HepG2 (cell line): ENCODE measurements around the gene CDC6. TPM values are rescaled to one million over a fixed set of nuclear protein-coding genes. Genes with fewer than 3 reads are reported as not detected.

Experiments
- ATAC-seq: fragments of 200-7000 bp; cut with Tn5 transposase; 3 replicates; pipeline ENCODE4 v1.9.1; 2020; ENCODE audit warnings: mild to moderate bottlenecking, moderate library complexity
- BruUV-seq: library from RNA; stranded (reverse); fragments of 400-500 nt; replicated peaks from 2 replicates; lab custom pipeline; 2021; lab: Mats Ljungman, UMichigan
- CTCF ChIA-PET: fragments of 300-600 bp; formaldehyde crosslinking; extraction: SDS; loops from one replicate; lab custom pipeline; 2021; ENCODE audit warnings: low total read pairs, inconsistent platforms, low intra/inter-chr PET ratio; lab: Yijun Ruan, JAX
- POLR2A ChIA-PET: fragments of 350-600 bp; sonication (Branson Sonifier 250); formaldehyde crosslinking; loops from one replicate; lab custom pipeline; 2020; ENCODE audit warnings: antibody characterized with exemption, inconsistent platforms; lab: Yijun Ruan, JAX
- DNase-seq: peaks from one replicate; pipeline ENCODE4 v3.0.0-alpha.2; 2015; ENCODE audit warnings: low spot score
- FAIRE-seq: peaks from 3 replicates; lab custom pipeline; 2011; peaks lifted over from hg19 to GRCh38; lab: Jason Lieb, UNC
- H2AFZ ChIP-seq: one replicate; pipeline ENCODE4 v1.6.1; 2011; ENCODE audit warnings: low read length, inconsistent platforms
- H3K27ac ChIP-seq: fragments of 300-600 bp; 3 replicates; pipeline ENCODE4 v1.8.0; 2011; ENCODE audit warnings: mixed run types, mild to moderate bottlenecking, mixed read lengths, low read length, inconsistent platforms; ENCODE audit not compliant: insufficient read depth; ENCODE audit errors: extremely low read length
- H3K27me3 ChIP-seq, 2 experiments: fragments of 200-600 bp in 1 of 2; 2 replicates in 1 of 2; 3 replicates in 1 of 2; pipeline versions ENCODE4 v1.6.0 to v1.8.0; 2011; ENCODE audit warnings: low read length in 2 of 2, mild to moderate bottlenecking in 2 of 2, moderate library complexity in 2 of 2, inconsistent platforms in 1 of 2; ENCODE audit not compliant: insufficient read depth in 2 of 2, control insufficient read depth in 1 of 2
- H3K36me3 ChIP-seq, 2 experiments: fragments of 200-600 bp in 1 of 2; replicated peaks in 1 of 2; 2 replicates in 1 of 2; 3 replicates in 1 of 2; pipeline versions ENCODE4 v1.5.1 to v1.8.0; 2011; ENCODE audit warnings: low read length in 2 of 2, inconsistent platforms in 1 of 2; ENCODE audit not compliant: insufficient read depth in 2 of 2, control insufficient read depth in 1 of 2
- H3K4me1 ChIP-seq: 2 replicates; pipeline ENCODE4 v1.5.1; 2012; ENCODE audit warnings: low read length, inconsistent platforms; ENCODE audit not compliant: insufficient read depth
- H3K4me2 ChIP-seq: 2 replicates; pipeline ENCODE4 v1.6.0; 2011; ENCODE audit warnings: low read depth, low read length, inconsistent platforms
- H3K4me3 ChIP-seq, 3 experiments: fragments of 200-600 bp in 1 of 3; sonication (generic), shearing (Covaris generic) in 1 of 3; replicated peaks in 1 of 3; 2 replicates each; pipeline ENCODE4 v1.5.1; 2011 to 2016; ENCODE audit warnings: low read length in 3 of 3, inconsistent platforms in 2 of 3, low read depth in 2 of 3, mild to moderate bottlenecking in 2 of 3, control low read depth in 1 of 3, mixed read lengths in 1 of 3; ENCODE audit not compliant: insufficient read depth in 1 of 3
- H3K79me2 ChIP-seq: one replicate; pipeline ENCODE4 v1.6.1; 2011; ENCODE audit warnings: low read length, inconsistent platforms; ENCODE audit not compliant: insufficient read depth
- H3K9ac ChIP-seq: 2 replicates; pipeline ENCODE4 v1.6.0; 2011; ENCODE audit warnings: mild to moderate bottlenecking, low read depth, low read length, inconsistent platforms; ENCODE audit not compliant: insufficient read depth
- H3K9me3 ChIP-seq: 2 replicates; pipeline ENCODE4 v1.5.1; 2012; ENCODE audit warnings: mild to moderate bottlenecking, low read length
- H4K20me1 ChIP-seq: 2 replicates; pipeline ENCODE4 v1.6.0; 2011; ENCODE audit warnings: inconsistent platforms, mild to moderate bottlenecking, low read length, moderate library complexity; ENCODE audit not compliant: insufficient read depth
- ATAD3A ChIP-seq: sonication (generic); formaldehyde crosslinking; IDR thresholded peaks from 2 replicates; pipeline ENCODE4 v1.4.0; 2020; ENCODE audit warnings: missing genetic modification reagents
- CHD2 ChIP-seq: IDR thresholded peaks from 2 replicates; pipeline ENCODE4 v1.6.1; 2011; ENCODE audit warnings: low read depth, low read length, improper control_type of control experiment
- FOSL1 ChIP-seq: sonication (generic); formaldehyde crosslinking; IDR thresholded peaks from 2 replicates; pipeline ENCODE4 v1.9.0; 2021; ENCODE audit warnings: missing genetic modification reagents, borderline replicate concordance
- HMG20A ChIP-seq: IDR thresholded peaks from 2 replicates; pipeline ENCODE4 v1.6.1; 2016; ENCODE audit warnings: borderline replicate concordance
- MAF1 ChIP-seq: sonication (generic); formaldehyde crosslinking; IDR thresholded peaks from 2 replicates; pipeline ENCODE4 v1.5.0; 2020; ENCODE audit warnings: missing genetic modification reagents, borderline replicate concordance
- MAFK ChIP-seq, 2 experiments: IDR thresholded peaks in 1 of 2; conservative IDR thresholded peaks in 1 of 2; 2 replicates each; pipeline ENCODE4 v1.6.1; 2011; ENCODE audit warnings: improper control_type of control experiment in 2 of 2, low read length in 2 of 2
- MIXL1 ChIP-seq: IDR thresholded peaks from 2 replicates; pipeline ENCODE4 v1.6.1; 2016
- SALL1 ChIP-seq: sonication (generic); formaldehyde crosslinking; IDR thresholded peaks from 2 replicates; pipeline ENCODE4 v1.8.0; 2022; ENCODE audit warnings: mild to moderate bottlenecking, missing genetic modification reagents
- SMAD3 ChIP-seq: sonication (generic); formaldehyde crosslinking; IDR thresholded peaks from 2 replicates; pipeline ENCODE4 v1.4.0; 2020; ENCODE audit warnings: missing genetic modification reagents
- ZNF670 ChIP-seq: sonication (generic); formaldehyde crosslinking; IDR thresholded peaks from 2 replicates; pipeline ENCODE4 v1.8.0; 2022; ENCODE audit warnings: mild to moderate bottlenecking, missing genetic modification reagents, borderline replicate concordance
- WGBS: methylation state at CpG from one replicate; pipeline ENCODE4 v1.1.6; 2017; ENCODE audit warnings: low lambda C conversion rate; 5-methylcytosine and 5-hydroxymethylcytosine counted together
- in situ Hi-C: cut with HindIII; loops from 2 replicates; pipeline ENCODE4 v1.10.0; 2017; ENCODE audit warnings: low pct_unique_long_range_greater_than_20kb; ENCODE audit not compliant: extremely low pct_ligation_motif_present
- intact Hi-C: fragments of 100-400 bp; cut with micrococcal nuclease; formaldehyde crosslinking; loops from one replicate; pipeline ENCODE4 v1.10.0; 2022; ENCODE audit not compliant: unreplicated experiment
- polyA plus RNA-seq, 8 experiments: library from polyadenylated mRNA; depleted of rRNA in 3 of 8; stranded (reverse) in 7 of 8; unstranded in 1 of 8; fragments of >200 nt; fragmentation: Illumina TruSeq in 4 of 8; extraction: Trizol in 4 of 8; gene quantifications; 2 replicates each; pipeline versions ENCODE4 v1.2.1 to v1.2.3, GENCODE V29; 2011 to 2016; ENCODE audit warnings: low read depth in 4 of 8, missing spikeins in 1 of 8, mixed read lengths in 1 of 8; ENCODE audit not compliant: insufficient read depth in 1 of 8
- total RNA-seq, 5 experiments: library from RNA; depleted of rRNA; stranded (reverse); fragments of >200 nt; fragmentation: Illumina TruSeq; extraction: Trizol; gene quantifications; 2 replicates each; pipeline ENCODE4 v1.2.3, GENCODE V29; 2016; ENCODE audit warnings: low read depth in 1 of 5
- TF ChIP-seq, protein P1 (sequence below): sonication (generic); formaldehyde crosslinking; IDR thresholded peaks from 2 replicates; pipeline ENCODE4 v1.4.0; 2020; ENCODE audit warnings: missing genetic modification reagents
- TF ChIP-seq, protein P2 (sequence below): sonication (generic); formaldehyde crosslinking; IDR thresholded peaks from 2 replicates; pipeline ENCODE4 v1.4.0; 2020; ENCODE audit warnings: mild to moderate bottlenecking, missing genetic modification reagents
- TF ChIP-seq, protein P3 (sequence below): IDR thresholded peaks from 2 replicates; pipeline ENCODE4 v1.6.1; 2016; ENCODE audit warnings: low read depth, control low read depth
- TF ChIP-seq, protein P4 (sequence below): sonication (generic); formaldehyde crosslinking; IDR thresholded peaks from 2 replicates; pipeline ENCODE4 v1.8.0; 2022; ENCODE audit warnings: missing genetic modification reagents, mild to moderate bottlenecking, moderate library complexity, borderline replicate concordance

The CDC6 gene
- total and polyA plus RNA-seq, 2 of the 13 experiments (the other 11 are each of a cell fraction or from before 2014, with no cell fraction given), result 17.4 to 114 TPM

DNA sequence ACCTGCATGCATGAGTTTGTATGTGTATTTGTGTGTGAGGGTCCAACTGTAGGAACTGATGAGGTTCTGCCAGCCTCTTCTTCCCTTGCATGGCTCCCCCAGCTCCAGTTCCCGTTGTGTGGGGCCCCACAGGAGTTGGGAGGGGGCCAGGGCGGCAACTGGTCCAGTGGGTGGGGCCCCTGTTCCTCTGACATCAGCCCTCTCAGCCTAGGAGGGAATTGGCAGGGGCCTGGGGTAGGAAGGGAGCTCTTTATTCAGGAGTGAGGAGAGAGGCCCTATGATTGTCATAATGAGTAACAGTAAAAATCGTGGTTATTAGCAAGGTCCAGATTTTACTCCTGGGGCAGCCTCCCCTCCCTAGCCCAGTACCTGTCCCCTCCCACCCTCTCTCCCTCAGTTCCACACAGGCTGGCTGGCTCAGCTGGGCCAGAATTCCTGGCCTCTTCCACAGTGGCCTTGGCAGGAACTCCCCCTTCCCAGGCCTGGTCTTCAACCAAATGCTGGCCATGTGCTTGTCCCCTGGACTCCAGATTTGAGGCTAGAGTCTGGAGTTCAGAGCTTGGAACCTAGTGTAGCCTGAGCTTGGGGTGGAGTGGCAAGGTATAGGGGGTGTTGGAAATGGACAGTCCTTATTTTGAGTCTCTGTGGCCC is 40.2 kb downstream of the CDC6 start (continued):
- TF ChIP-seq, protein P1, sequence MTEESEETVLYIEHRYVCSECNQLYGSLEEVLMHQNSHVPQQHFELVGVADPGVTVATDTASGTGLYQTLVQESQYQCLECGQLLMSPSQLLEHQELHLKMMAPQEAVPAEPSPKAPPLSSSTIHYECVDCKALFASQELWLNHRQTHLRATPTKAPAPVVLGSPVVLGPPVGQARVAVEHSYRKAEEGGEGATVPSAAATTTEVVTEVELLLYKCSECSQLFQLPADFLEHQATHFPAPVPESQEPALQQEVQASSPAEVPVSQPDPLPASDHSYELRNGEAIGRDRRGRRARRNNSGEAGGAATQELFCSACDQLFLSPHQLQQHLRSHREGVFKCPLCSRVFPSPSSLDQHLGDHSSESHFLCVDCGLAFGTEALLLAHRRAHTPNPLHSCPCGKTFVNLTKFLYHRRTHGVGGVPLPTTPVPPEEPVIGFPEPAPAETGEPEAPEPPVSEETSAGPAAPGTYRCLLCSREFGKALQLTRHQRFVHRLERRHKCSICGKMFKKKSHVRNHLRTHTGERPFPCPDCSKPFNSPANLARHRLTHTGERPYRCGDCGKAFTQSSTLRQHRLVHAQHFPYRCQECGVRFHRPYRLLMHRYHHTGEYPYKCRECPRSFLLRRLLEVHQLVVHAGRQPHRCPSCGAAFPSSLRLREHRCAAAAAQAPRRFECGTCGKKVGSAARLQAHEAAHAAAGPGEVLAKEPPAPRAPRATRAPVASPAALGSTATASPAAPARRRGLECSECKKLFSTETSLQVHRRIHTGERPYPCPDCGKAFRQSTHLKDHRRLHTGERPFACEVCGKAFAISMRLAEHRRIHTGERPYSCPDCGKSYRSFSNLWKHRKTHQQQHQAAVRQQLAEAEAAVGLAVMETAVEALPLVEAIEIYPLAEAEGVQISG (CRISPR knock-in tag), result 0 out of 2 replicates have a peak, but pooled peaks have one; percentile 14
- TF ChIP-seq SALL1 (CRISPR knock-in tag), result peak; percentile 27; the same call in 1 of the 2 replicates
- TF ChIP-seq MAF1, result no peak
- TF ChIP-seq, all 625 proteins: peak for 13

DNA sequence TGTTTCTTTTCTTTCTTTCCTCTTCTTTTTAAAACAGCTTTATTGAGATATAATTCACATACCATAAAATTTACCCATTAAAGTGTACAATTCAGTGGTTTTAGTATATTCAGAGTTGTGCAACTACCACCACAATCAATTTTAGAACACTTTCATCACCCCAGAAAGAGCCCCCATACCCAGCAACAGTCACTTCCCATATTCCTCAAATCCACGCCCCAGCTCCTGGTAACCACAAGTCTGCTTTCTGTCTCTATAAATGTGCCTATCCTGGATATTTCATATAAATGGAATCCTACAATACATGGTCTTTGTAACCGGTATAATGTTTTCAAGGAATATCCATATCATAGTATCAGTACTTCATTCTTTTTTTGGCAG is 40.7 kb downstream of the CDC6 start:
- Histone ChIP-seq H2AFZ (no peak overlapping the region), H3K36me3 (peaks cover 0 to 6% of the 10 kb centered on the region in 2 experiments; a peak in 1 of 5 replicates), H3K4me2 (no peak overlapping the region), H3K27me3 (no peaks in the 10 kb centered on the region), H3K4me1 (peaks cover 77% of the 10 kb centered on the region), H3K27ac (no peak overlapping the region), H3K79me2 (peaks cover 19% of the 10 kb centered on the region), H4K20me1 (peaks cover 31% of the 10 kb centered on the region), H3K9ac (no peak overlapping the region), H3K4me3 (no peak overlapping the region), H3K9me3 (no peaks in the 10 kb centered on the region)
- ATAC-seq, result no peak
- DNase-seq, result no peak
- BruUV-seq, result no TSS peak
- CTCF ChIA-PET, result no interaction called here
- POLR2A ChIA-PET, result interaction anchor here (0.7 to 5.3 kb wide), 4 partner anchors 9 to 26 kb away, joined by 3 to 48 read pairs (median 3); no protein-coding TSS in a partner anchor
- intact Hi-C loops (no loop called here), in situ Hi-C loops (no loop called here)
- 98% methylated on average over 2 of the region's 2 CpGs for WGBS
- FAIRE-seq, result no peak
- no peak for TF ChIP-seq FOSL1 (CRISPR knock-in tag)
- no peak for TF ChIP-seq SMAD3 (CRISPR knock-in tag)
- TF ChIP-seq ZNF670 (CRISPR knock-in tag), result no peak
- no peak for TF ChIP-seq HMG20A
- TF ChIP-seq CHD2, result no peak
- TF ChIP-seq ATAD3A (CRISPR knock-in tag), result no peak
- TF ChIP-seq, protein P2, sequence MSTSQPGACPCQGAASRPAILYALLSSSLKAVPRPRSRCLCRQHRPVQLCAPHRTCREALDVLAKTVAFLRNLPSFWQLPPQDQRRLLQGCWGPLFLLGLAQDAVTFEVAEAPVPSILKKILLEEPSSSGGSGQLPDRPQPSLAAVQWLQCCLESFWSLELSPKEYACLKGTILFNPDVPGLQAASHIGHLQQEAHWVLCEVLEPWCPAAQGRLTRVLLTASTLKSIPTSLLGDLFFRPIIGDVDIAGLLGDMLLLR, result no peak
- TF ChIP-seq, protein P3, sequence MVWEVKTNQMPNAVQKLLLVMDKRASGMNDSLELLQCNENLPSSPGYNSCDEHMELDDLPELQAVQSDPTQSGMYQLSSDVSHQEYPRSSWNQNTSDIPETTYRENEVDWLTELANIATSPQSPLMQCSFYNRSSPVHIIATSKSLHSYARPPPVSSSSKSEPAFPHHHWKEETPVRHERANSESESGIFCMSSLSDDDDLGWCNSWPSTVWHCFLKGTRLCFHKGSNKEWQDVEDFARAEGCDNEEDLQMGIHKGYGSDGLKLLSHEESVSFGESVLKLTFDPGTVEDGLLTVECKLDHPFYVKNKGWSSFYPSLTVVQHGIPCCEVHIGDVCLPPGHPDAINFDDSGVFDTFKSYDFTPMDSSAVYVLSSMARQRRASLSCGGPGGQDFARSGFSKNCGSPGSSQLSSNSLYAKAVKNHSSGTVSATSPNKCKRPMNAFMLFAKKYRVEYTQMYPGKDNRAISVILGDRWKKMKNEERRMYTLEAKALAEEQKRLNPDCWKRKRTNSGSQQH, result no peak
- TF ChIP-seq, protein P4, sequence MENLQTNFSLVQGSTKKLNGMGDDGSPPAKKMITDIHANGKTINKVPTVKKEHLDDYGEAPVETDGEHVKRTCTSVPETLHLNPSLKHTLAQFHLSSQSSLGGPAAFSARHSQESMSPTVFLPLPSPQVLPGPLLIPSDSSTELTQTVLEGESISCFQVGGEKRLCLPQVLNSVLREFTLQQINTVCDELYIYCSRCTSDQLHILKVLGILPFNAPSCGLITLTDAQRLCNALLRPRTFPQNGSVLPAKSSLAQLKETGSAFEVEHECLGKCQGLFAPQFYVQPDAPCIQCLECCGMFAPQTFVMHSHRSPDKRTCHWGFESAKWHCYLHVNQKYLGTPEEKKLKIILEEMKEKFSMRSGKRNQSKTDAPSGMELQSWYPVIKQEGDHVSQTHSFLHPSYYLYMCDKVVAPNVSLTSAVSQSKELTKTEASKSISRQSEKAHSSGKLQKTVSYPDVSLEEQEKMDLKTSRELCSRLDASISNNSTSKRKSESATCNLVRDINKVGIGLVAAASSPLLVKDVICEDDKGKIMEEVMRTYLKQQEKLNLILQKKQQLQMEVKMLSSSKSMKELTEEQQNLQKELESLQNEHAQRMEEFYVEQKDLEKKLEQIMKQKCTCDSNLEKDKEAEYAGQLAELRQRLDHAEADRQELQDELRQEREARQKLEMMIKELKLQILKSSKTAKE (CRISPR knock-in tag), result no peak
- no peak for TF ChIP-seq MIXL1
- TF ChIP-seq MAFK (conservative IDR thresholded peaks at IDR 0.05 in 1 of 2, IDR thresholded peaks at IDR 0.05 in 1 of 2; ENCODE audit: low read length in 2 of 2), result no peak
